ENCODE results near the gene CPM. TPM values are rescaled to one million over a fixed set of nuclear protein-coding genes. Genes with fewer than 3 reads are reported as not detected.
"Not testable (repeated sequence)": the region's sequence is repeated elsewhere in the genome, so short reads cannot be mapped to it uniquely, and the experiment has no call there.

CPM gene
- total and polyA plus RNA-seq, 3 experiments from 2014 or later, result 0.26 to 1.9 (median 1.6) TPM

DNA sequence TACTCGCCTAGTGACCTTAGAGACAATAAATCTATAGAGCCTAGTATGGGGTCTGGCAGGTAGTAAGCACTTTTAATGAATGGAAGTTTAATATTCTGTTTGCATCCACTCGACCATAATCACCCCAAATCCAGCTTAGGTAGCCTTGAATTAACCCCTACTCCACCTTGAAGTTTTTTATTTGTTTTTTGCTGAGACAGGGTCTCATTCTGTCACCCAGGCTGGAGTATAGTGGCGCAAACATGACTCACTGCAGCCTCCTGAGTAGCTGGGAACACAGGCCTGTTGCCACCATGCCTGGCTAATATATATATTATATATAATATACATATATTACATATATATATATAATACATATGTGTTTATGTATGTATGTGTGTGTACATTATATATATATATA is 86.2 kb downstream of the CPM start:
- Mint-ChIP-seq H3K27me3 (no peaks in the 10 kb centered on the region), H3K27ac (peak overlapping the region in 1 of 8 donors; percentile 9), H3K9me3 (no peaks in the 10 kb centered on the region), H3K4me3 (no peak overlapping the region), H3K36me3 (peaks cover 0 to 27% (median 4%) of the 10 kb centered on the region in 3 donors), H3K4me1 (peaks cover 2 to 12% (median 4%) of the 10 kb centered on the region in 3 donors)
- Histone ChIP-seq H3K27ac (ENCODE audit: low read depth, low read length) (no peak overlapping the region), H3K36me3 (ENCODE audit: insufficient read depth, low read length) (peaks cover 6% of the 10 kb centered on the region), H3K4me1 (ENCODE audit: insufficient read depth, low read length) (no peaks in the 10 kb centered on the region), H3K4me3 (ENCODE audit: low read length) (no peak overlapping the region), H3K9me3 (ENCODE audit: low read length) (no peaks in the 10 kb centered on the region), H3K27me3 (ENCODE audit: insufficient read depth, low read length, poor library complexity, severe bottlenecking) (no peaks in the 10 kb centered on the region)
- no peak for DNase-seq
- ChIA-PET POLR2A (no interaction called here), CTCF (no interaction called here)

DNA sequence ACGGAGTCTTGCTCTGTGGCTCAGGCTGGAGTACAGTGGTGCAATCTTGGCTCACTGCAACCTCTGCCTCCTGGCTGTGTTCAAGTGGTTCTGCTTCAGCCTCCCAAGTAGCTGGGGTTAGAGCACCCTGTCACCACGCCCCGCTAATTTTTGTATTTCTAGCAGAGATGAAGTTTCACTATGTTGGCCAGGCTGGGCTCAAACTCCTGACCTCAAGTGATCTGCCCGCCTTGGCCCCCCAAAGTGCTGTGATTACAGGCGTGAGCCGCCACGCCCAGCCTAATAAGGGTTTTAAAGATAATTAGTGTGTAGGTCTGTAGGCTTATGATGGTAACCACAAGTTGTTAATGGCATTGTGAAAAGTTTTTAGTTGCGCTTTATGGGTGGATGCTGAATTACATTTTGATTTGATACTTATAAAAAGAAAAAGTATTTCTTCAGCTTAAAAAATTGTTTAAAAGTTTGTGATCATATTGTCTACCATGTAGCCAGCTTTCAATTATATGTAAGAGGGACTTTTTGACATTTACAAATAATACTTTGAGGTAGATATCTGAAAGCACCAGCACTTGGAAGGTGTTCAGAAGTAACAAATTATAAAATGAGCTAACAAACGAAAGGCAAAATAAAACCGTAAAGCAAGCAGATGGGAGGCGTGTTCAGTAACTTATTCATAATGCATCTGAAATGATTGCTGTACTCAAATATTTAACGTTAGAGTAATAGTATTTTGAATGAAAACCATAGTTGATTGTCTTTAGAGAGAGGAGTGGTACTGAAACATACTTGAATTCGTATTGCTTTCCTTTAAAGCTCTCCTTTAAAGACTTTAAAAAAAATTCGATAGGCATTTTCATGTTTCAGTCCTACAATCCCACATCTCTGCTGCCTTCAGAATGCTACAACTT is 87.9 kb downstream of the CPM start:
- ChIA-PET POLR2A (interaction anchor here (0.6 kb wide), 1 partner anchor 9 kb away, joined by 4 read pairs; no protein-coding TSS in a partner anchor), CTCF (interaction anchor here (1.4 kb wide), 1 partner anchor 10 kb away, joined by 3 read pairs; no protein-coding TSS in a partner anchor)
- H3K27me3 ChIP-seq (ENCODE audit: insufficient read depth, low read length, poor library complexity, severe bottlenecking), result no peaks in the 10 kb centered on the region
- H3K9me3 ChIP-seq (ENCODE audit: low read length), result no peaks in the 10 kb centered on the region
- Mint-ChIP-seq H3K36me3 (peaks cover 0 to 43% (median 7%) of the 10 kb centered on the region in 3 donors), H3K4me3 (no peak overlapping the region), H3K9me3 (no peaks in the 10 kb centered on the region), H3K27me3 (no peaks in the 10 kb centered on the region), H3K4me1 (peaks cover 2 to 14% (median 8%) of the 10 kb centered on the region in 3 donors), H3K27ac (peak overlapping the region in 4 of 8 donors; percentile 5 to 45 (median 34))
- peaks cover 15% of the 10 kb centered on the region for H3K36me3 ChIP-seq (ENCODE audit: insufficient read depth, low read length)
- no peak overlapping the region for H3K27ac ChIP-seq (ENCODE audit: low read depth, low read length)
- no peak for DNase-seq
- H3K4me1 ChIP-seq (ENCODE audit: insufficient read depth, low read length), result no peaks in the 10 kb centered on the region
- no peak overlapping the region for H3K4me3 ChIP-seq (ENCODE audit: low read length)

DNA sequence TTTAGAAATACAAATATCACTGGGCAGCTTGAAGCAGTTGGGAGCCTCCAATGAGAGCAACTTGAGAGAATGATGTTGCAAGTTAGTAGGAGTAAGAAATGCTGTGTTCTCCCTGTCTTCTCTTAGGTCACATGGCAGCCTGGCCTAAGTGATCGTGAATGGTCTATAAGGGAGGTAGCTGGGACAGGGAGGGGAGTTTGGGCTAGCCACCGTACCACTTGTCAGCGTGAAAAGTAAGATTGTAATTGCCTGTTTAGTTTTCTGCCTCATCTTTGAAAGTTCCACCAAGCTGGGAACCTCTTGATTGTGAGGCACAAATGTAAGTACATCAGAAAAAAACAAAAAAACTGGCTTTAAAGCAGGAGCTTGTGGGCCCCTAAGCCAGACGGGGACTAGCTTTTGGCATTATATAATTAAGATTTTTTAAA is 88.6 kb downstream of the CPM start:
- H3K27ac Mint-ChIP-seq, result peak overlapping the region in 2 of 8 donors; percentile 17 to 74
- H3K27me3 Mint-ChIP-seq, result no peaks in the 10 kb centered on the region
- H3K9me3 Mint-ChIP-seq, result no peaks in the 10 kb centered on the region
- H3K4me3 Mint-ChIP-seq, result no peak overlapping the region
- H3K9me3 ChIP-seq (ENCODE audit: low read length), result no peaks in the 10 kb centered on the region
- ChIA-PET CTCF (interaction anchor here (1.4 kb wide), 1 partner anchor 11 kb away, joined by 3 read pairs; no protein-coding TSS in a partner anchor), POLR2A (no interaction called here)
- H3K4me1 Mint-ChIP-seq, result peaks cover 2 to 14% (median 8%) of the 10 kb centered on the region in 3 donors
- peaks cover 0 to 49% (median 10%) of the 10 kb centered on the region in 3 donors for H3K36me3 Mint-ChIP-seq
- no peak for DNase-seq
- no peaks in the 10 kb centered on the region for H3K27me3 ChIP-seq (ENCODE audit: insufficient read depth, low read length, poor library complexity, severe bottlenecking)
- H3K4me1 ChIP-seq (ENCODE audit: insufficient read depth, low read length), result no peaks in the 10 kb centered on the region
- no peak overlapping the region for H3K4me3 ChIP-seq (ENCODE audit: low read length)
- peaks cover 16% of the 10 kb centered on the region for H3K36me3 ChIP-seq (ENCODE audit: insufficient read depth, low read length)
- no peak overlapping the region for H3K27ac ChIP-seq (ENCODE audit: low read depth, low read length)

DNA sequence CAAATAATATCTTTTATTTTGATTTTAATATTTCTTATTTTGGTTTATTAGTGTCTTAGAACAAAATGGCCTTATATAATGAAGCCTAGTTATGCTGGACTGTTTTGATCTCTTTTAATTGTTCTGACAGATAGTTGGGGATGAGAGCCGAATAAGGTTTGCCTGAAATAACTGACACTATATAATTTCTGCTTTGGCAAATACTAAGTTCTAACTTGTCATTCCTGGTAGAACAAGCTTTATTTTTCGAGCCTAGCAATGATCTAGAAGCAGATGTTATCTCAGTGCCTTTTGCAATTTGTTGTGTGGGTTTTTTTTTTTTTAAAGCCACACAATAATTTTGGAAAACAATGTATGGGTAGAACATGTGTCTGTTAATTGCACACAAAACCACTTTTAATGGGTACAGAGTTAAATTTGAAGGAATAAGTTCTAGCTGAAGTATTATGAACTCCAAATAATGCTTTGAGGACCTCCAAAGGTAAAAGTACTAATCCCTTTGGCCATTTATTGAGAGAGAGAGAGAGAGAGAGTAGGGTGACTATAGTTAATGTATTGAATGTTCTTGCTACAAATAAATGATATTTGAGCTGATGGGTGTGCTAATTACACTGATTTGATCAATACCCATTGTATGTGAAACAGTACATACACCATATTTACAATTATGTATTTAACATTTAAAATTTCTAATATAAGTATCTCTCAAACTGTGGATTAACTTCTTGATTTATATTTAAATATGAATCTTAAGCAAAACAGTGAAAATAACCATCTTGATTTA is 90.0 kb downstream of the CPM start:
- Mint-ChIP-seq H3K4me3 (no peak overlapping the region), H3K4me1 (peaks cover 4 to 20% (median 8%) of the 10 kb centered on the region in 3 donors), H3K27ac (peak overlapping the region in 3 of 8 donors; percentile 3 to 68 (median 25)), H3K9me3 (no peaks in the 10 kb centered on the region), H3K36me3 (peaks cover 0 to 62% (median 14%) of the 10 kb centered on the region in 3 donors), H3K27me3 (no peaks in the 10 kb centered on the region)
- POLR2A ChIA-PET, result no interaction called here
- Histone ChIP-seq H3K36me3 (ENCODE audit: insufficient read depth, low read length) (peaks cover 26% of the 10 kb centered on the region), H3K4me1 (ENCODE audit: insufficient read depth, low read length) (no peaks in the 10 kb centered on the region), H3K27ac (ENCODE audit: low read depth, low read length) (no peak overlapping the region), H3K9me3 (ENCODE audit: low read length) (no peaks in the 10 kb centered on the region), H3K27me3 (ENCODE audit: insufficient read depth, low read length, poor library complexity, severe bottlenecking) (no peaks in the 10 kb centered on the region), H3K4me3 (ENCODE audit: low read length) (no peak overlapping the region)
- no peak for DNase-seq
- CTCF ChIA-PET, result no interaction called here

DNA sequence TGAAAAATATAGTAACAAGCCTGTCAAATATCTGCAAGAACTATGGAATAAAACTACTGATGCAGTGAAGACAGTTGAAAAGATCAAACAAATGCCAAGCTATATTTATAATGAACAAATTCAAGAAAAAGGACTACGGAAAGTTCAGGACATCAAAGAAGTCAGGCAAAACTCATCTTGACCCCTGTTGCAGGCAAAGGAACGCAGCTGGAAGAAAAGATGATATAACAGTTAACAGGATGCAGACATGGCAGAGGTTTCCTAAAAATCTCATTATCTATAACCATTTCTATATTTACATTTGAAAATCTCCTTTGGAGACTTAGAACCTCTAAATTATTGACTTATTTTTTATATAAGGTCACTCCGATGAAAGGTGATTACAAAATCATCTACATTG is 90.8 kb downstream of the CPM start:
- H3K4me3 Mint-ChIP-seq, result no peak overlapping the region
- H3K9me3 ChIP-seq (ENCODE audit: low read length), result no peaks in the 10 kb centered on the region
- peaks cover 0 to 68% (median 14%) of the 10 kb centered on the region in 3 donors for H3K36me3 Mint-ChIP-seq
- H3K27me3 Mint-ChIP-seq, result no peaks in the 10 kb centered on the region
- no peaks in the 10 kb centered on the region for H3K27me3 ChIP-seq (ENCODE audit: insufficient read depth, low read length, poor library complexity, severe bottlenecking)
- no peak overlapping the region for H3K27ac ChIP-seq (ENCODE audit: low read depth, low read length)
- peaks cover 5 to 20% (median 8%) of the 10 kb centered on the region in 3 donors for H3K4me1 Mint-ChIP-seq
- H3K36me3 ChIP-seq (ENCODE audit: insufficient read depth, low read length), result peaks cover 31% of the 10 kb centered on the region
- POLR2A ChIA-PET, result no interaction called here
- H3K9me3 Mint-ChIP-seq, result no peaks in the 10 kb centered on the region
- DNase-seq, result no peak
- CTCF ChIA-PET, result interaction anchor here (0.9 kb wide), 1 partner anchor 12 kb away, joined by 3 read pairs; no protein-coding TSS in a partner anchor
- H3K4me3 ChIP-seq (ENCODE audit: low read length), result no peak overlapping the region
- H3K27ac Mint-ChIP-seq, result peak overlapping the region in 2 of 8 donors; percentile 14 to 53
- H3K4me1 ChIP-seq (ENCODE audit: insufficient read depth, low read length), result no peaks in the 10 kb centered on the region

DNA sequence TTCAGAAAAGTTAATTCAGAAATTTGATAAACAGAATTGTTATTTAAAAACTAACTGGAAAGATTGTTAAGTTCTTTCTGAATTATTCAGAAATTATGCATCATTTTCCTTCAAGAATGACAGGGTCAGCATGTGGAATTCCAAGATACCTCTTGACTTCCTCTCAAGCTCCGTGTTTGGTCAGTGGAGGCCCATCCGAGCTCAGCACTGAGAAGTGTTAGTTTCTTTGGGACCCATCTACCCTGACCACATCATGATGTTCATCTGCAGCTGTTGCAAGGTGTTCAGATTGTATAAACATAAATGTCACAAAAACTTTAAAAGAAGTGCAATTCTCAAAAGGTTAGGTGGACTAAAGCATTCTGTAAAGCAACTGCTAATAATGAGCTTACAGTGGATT is 91.3 kb downstream of the CPM start:
- Mint-ChIP-seq H3K4me3 (no peak overlapping the region), H3K27me3 (no peaks in the 10 kb centered on the region), H3K36me3 (peaks cover 0 to 72% (median 14%) of the 10 kb centered on the region in 3 donors), H3K4me1 (peaks cover 5 to 20% (median 8%) of the 10 kb centered on the region in 3 donors), H3K9me3 (no peaks in the 10 kb centered on the region), H3K27ac (peak overlapping the region in 1 of 8 donors; percentile 36)
- CTCF ChIA-PET, result interaction anchor here (0.9 kb wide), 1 partner anchor 12 kb away, joined by 3 read pairs; no protein-coding TSS in a partner anchor
- H3K27me3 ChIP-seq (ENCODE audit: insufficient read depth, low read length, poor library complexity, severe bottlenecking), result no peaks in the 10 kb centered on the region
- no peak for DNase-seq
- POLR2A ChIA-PET, result no interaction called here
- H3K36me3 ChIP-seq (ENCODE audit: insufficient read depth, low read length), result peaks cover 33% of the 10 kb centered on the region
- no peak overlapping the region for H3K27ac ChIP-seq (ENCODE audit: low read depth, low read length)
- H3K9me3 ChIP-seq (ENCODE audit: low read length), result no peaks in the 10 kb centered on the region
- H3K4me3 ChIP-seq (ENCODE audit: low read length), result no peak overlapping the region
- H3K4me1 ChIP-seq (ENCODE audit: insufficient read depth, low read length), result no peaks in the 10 kb centered on the region

DNA sequence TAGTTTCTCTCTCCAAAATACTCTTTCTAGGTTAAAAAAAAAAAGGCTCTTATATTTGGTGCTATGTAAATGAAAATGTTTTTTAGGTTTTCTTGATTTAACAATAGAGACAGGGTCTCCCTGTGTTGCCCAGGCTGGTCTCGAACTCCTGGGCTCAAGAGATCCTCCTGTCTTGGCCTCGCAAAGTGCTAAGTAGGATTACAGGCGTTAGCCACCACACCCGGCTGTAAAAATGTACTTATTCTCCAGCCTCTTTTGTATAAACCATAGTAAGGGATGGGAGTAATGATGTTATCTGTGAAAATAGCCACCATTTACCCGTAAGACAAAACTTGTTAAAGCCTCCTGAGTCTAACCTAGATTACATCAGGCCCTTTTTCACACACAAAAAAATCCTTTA is 91.8 kb downstream of the CPM start:
- peaks cover 0 to 72% (median 17%) of the 10 kb centered on the region in 3 donors for H3K36me3 Mint-ChIP-seq

More for the DNA sequence above, 91.8 kb downstream of the CPM start:
- H3K9me3 ChIP-seq (ENCODE audit: low read length); H3K4me3 ChIP-seq (ENCODE audit: low read length); H3K27ac ChIP-seq (ENCODE audit: low read depth, low read length); H3K4me3 Mint-ChIP-seq; H3K4me1 ChIP-seq (ENCODE audit: insufficient read depth, low read length); DNase-seq; POLR2A ChIA-PET; H3K27me3 ChIP-seq (ENCODE audit: insufficient read depth, low read length, poor library complexity, severe bottlenecking); CTCF ChIA-PET; H3K27me3 Mint-ChIP-seq; H3K9me3 Mint-ChIP-seq: not testable (repeated sequence)
- H3K27ac Mint-ChIP-seq, result peak overlapping the region in 3 of 8 donors; percentile 21 to 79 (median 36)
- peaks cover 37% of the 10 kb centered on the region for H3K36me3 ChIP-seq (ENCODE audit: insufficient read depth, low read length)
- peaks cover 5 to 23% (median 12%) of the 10 kb centered on the region in 3 donors for H3K4me1 Mint-ChIP-seq
